ENCODE data around the gene ERVK3-1.
"Not testable (repeated sequence)": the region's sequence is repeated elsewhere in the genome, so short reads cannot be mapped to it uniquely, and the experiment has no call there.

ERVK3-1 gene

GRCh38 chr19:58346961-58347929, 42.1 kb downstream of the ERVK3-1 start:
- peak; percentile 27 for DNase-seq

DNA sequence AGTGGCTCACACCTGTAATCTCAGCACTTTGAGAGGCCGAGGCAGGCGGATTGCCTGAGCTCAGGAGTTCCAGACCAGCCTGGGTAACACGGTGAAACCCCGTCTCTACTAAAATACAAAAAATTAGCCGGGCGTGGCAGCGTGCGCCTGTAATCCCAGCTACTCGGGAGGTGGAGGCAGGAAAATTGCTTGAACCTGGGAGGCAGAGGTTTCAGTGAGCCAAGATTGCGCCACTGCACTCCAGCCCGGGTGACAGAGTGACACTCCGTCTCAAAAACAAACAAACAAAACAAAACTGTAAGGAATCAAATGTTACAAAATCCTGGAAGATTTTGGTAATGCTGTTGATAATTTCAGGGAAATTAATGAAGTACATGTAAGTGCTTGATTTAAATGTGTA, 42.9 kb downstream of the ERVK3-1 start:
- DNase-seq: not testable (repeated sequence)

GRCh38 chr19:58349590-58349989, 44.4 kb downstream of the ERVK3-1 start:
- DNase-seq: no peak

DNA sequence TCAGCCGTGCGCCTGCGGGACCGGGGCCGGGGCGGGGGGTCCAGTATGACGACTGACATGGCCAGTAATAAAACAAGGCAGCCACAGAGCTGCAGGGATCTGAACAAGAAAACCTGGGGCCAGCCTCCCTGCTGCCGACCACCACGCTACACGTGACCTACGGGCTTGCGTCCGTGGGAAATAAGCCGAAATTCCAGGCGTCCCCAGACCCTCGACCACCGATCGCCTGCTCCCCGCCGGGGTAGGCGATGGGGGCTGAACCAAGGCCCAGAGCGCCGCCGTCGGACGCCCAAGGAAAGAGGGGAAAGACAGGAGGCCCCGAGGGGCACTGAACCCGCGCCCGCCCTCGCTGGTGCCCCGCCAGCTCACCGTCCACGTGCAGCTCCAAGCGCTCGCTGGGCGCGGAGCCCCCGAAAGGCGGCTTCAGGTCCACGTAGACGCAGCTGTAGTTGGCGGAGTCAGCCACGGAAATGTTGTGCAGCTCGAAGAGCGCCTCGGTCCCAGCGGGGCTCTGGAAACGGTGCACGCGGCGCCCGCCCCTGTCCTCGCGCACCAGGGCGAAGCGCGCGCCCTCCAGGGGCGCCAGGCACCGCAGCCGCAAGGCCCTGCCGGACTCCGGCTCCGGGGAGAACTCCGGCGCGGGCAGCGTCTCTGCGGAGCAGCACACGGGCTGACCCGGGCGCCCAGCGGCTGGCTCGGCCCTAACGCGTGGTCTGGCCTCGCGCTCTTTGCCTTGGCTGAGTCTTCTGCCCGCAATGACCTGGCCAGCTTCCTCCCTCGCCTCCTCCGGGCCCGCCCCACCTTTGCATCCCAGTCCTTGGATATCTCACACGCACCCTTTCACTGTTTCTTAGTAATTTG, 45.1 kb downstream of the ERVK3-1 start:
- no peak for DNase-seq

DNA sequence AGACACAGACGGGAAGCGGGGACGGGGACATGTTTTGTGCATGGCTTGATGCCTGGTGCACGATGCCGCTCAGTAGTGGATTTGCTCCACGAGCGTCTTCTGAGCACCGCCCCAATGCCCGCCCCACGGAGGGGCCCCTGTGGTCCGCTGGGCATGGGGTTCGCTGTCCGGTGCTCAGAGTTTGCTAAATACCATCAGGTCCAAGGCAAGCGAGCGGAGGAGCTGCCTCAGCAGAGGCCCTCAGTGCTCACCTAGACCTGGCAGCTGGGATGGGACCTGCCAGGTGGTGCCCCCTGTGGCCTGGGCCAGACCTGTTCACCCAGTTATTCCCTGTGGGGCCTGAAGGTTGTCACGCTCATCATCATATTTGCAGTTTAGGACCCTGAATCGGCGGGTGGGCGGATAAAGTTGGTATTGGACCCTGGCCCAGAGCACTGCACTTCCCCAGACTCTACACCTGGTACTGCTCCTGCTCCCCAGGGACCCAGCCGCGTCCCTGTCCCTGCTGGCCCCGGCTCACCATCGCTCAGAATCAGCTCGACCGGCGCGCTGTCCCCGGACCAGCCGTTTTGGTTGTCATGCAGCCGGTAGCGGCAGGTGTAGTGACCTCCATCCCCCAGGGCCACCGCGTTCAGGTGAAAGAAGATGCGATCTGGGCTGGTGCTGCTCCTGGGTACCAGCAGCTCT, 45.8 kb downstream of the ERVK3-1 start:
- no peak for DNase-seq

- no peak for DNase-seq
Measured at GRCh38 chr19:58351558-58351878, 46.3 kb downstream of the ERVK3-1 start.

DNA sequence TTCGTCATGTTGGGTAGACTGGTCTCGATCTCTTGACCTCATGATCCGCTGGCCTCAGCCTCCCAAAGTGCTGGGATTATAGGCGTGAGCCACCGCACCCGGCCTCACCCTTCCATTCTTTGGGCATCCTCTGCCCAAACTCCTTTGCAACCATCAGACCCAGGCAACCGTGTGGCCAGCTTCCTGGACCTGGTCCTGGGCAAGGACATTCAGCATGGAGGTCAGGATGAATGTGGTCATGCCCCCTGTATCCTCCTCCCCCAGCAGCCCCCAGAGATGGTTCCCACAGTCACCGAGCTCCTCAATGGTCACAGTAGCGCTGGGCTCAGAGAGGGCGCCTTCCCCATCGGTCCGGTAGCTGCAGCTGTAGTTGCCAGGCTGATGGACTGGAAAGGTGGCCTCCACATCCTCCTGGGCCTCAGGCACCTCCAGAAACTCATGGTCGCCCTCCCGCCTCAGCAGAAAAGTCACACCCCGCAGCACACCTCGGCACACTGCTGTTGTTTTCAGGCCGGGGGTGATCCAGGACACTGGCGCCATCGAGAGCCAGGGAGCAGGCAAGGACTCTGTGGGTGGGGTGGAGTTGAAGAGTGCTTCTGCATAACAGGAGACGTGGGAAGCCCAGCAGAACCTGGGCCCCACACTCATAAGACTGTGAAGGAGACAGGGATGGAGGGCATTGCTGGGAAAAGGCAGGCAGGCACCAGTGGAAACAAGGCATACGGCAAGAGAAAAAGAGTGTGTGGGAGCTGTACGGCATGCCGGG, 47.0 kb downstream of the ERVK3-1 start:
- no peak for DNase-seq

GRCh38 chr19:58352760-58353671, 47.8 kb downstream of the ERVK3-1 start, which contains the start of gene A1BG:
A1BG (minus strand) TSS chr19:58353492; CDS start chr19:58353437, 55 bp downstream.
- DNase-seq: no peak

DNA sequence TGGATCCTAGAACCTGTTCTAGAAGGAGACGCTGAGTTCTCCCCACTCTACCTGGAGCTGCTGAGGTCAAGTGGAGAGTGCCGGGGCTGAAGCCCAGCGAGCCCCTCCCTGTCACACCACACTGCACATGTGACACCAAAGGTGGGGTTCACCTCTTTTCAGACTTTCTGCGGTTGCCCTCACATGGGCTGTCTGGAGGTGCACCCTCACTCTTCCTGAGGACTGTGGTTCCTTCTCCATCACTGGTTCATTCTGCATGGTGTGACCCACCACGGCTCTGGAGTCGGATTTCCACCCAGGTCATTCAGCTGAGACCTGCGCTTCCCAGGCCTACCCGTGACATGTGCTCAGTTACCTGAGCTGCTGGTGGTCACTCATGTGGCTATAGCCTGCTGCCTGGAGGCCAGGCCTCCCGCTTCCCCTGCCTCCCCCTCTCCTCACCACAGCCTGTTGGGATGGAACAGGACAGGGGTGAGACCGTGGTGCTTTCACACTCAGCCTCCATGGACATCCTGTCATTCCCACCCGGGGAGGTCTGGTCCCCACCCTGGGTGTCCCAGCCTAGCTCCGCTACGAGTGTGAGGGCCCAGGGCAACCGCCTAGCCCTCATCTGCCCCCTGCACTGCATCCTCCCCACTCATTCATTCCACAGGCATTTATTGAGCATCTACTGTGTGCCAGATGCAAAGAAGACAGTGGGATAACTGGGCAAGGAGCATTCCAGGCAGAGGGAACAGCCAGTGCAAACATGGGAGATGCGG, 48.7 kb downstream of the ERVK3-1 start:
- DNase-seq: no peak

DNA sequence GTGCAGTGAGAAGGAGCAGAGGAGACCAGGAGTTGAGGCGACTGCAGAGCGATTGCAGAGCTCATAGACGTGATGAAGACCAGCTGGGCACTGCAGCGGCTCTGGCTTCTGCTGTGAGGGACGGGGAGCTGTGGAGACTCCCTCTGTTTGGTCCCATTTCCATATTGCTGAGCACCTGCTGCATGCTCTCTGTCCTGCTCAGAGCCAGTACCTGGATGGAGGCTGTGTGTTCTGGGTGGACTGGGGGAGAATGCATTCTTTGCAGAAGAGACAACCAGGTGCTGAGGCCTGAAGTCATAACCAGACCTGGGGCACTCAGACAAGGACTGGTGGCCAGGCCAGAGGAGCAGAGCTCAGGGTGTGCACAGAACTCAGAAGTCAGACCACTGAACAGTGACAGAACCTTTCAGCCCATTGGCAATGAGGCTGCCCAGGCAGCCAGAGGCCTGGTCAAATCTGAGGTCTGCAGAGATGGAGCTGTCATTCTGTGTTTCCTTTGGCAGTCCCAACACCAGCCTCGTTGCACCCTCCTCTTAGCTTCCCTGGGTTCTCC, 49.4 kb downstream of the ERVK3-1 start:
- no peak for DNase-seq

- DNase-seq: no peak
Measured at GRCh38 chr19:58355215-58355796, 50.1 kb downstream of the ERVK3-1 start.

- no peak for DNase-seq
Measured at GRCh38 chr19:58355908-58356765, 51.0 kb downstream of the ERVK3-1 start.

DNA sequence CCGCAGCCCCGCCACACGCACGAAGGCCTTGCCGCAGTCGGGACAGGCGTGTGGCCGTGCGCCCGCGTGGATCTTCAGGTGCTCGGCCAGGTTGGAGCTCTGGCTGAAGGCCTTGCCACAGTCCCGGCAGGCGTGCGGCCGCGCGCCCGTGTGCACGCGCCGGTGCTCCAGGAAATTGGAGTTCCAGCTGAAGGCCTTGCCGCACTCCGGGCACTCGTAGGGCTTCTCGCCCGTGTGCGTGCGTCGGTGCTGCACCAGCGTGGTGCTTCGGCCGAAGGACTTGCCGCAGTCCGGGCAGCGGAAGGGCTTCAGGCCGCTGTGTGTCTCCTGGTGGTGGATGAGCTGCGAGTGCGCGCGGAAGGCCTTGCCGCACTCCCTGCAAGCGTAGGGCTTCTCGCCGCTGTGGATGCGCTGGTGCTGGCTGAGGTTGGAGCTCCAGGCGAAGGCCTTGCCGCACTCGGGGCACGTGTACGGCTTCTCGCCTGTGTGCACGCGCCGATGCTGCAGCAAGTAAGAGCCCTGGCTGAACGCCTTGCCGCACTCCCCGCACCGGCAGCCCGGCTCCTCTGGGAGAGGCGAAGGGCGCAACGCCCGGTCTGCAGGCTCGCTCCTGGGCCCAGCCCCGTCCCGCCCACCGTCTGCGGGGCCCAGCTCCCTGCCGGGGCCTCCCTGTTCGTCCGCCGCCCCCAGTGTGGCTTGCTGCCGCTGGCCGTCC, 51.7 kb downstream of the ERVK3-1 start:
- DNase-seq: no peak

GRCh38 chr19:58357481-58358145, 52.4 kb downstream of the ERVK3-1 start:
- DNase-seq: no peak

GRCh38 chr19:58361900-58362271, 56.7 kb downstream of the ERVK3-1 start:
- peak; percentile 34 for DNase-seq

DNA sequence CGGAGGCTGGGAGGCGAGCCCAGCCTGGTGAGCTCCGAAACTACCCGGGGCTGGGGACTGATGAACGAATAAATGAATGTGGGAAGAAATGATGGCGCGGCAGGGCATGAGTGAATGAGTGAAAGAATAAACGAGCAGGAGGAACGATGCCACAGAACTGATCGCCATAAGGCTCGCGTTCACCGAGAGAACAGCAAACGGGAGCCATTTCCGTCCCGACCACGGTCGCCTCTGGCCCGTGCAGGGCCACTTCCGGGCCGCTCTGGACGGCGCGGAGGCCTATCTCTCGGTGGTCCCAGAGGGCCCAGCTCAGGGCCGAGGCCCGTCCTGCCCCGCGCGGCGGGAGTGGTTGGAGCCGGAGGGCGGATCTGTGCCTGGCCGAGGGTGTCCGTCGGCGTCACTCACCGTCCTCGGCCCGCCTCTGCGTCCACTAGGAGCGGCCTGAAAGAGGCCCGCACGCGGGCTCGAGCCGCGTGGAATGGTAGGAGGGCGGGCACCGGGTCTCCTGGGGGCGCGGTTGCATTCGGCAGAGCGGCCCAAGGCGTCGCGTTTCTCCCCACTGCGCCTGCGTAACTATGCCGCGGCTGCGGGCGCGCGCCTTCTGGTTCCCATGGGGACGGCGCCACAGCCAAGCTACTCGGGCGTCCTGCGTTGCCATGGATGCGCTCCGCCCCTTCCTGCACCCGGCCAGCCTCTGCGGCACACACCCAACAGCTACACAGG, 57.3 kb downstream of the ERVK3-1 start, which contains the start of gene ZNF497:
TSS of gene ZNF497 (minus strand) at position 480 of the 723 bp plus-strand sequence. CDS start 5,116 bp downstream, outside the sequence.
- peak; percentile 89 for DNase-seq

DNA sequence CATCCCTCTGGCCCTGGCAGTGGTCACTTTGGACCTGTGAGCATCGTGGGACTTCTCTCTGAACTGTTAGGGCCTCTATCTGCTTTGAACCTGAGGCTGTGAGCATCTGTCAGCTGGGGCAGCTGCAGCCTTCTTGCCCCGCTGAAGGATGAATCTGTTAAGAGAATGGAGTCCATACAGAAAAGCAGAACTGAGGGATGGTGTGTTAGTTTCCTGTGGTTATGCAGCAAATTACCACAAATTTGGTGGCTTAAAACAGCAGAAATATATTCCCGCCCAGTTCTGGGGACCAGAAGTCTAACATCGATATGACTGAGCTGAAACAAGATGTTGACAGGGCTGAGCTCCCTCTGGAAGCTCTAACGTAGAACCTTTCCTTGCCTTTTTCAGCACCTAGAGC, 59.0 kb downstream of the ERVK3-1 start:
- DNase-seq: no peak

Data from NCI-H526 treated with DMSO at 0.1 percent for 48 hours (cell line).